ENCODE results near the gene DUSP3.
"Not testable (repeated sequence)": the region's sequence is repeated elsewhere in the genome, so short reads cannot be mapped to it uniquely, and the experiment has no call there.

The DUSP3 gene

DNA sequence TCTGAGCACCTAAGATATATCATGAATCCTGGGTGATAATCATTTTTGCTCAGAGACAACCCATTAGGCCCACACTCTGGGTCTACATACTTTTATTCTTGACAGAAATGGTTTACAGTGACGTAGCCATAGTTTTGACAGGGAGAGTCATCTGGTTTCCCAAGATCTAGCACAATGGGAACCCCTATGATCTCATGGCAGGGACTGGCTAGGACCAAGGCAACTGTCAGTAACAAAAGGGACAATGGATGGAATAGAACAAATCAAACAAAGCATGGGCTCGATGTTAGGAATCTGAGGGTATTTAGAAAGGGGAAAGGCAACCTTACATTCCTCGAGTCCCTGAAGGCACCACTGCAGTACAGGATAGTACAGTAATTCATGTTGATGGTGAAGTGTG is 22.0 kb upstream of the DUSP3 start:
- DNase-seq (ENCODE audit: low read depth in 2 of 2) = no peak

- DNase-seq (ENCODE audit: low read depth in 2 of 2) = no peak
These were observed 20.3 kb upstream of the DUSP3 start for GRCh38 chr17:43799047-43799446.

DNA sequence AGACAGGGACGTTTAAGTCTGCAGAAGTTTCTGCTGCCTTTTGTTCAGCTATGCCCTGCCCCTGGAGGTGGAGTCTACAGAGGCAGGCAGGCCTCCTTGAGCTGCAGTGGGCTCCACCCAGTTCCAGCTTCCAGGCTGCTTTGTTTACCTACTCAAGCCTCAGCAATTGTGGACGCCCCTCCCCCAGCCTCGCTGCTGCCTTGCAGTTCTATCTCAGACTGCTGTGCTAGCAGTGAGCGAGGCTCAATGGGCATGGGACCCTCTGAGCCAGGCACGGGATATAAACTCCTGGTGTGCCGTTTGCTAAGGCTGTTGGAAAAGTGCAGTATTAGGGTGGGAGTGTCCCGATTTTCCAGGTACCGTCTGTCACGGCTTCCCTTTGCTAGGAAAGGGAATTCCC is 19.2 kb upstream of the DUSP3 start:
- not testable (repeated sequence) for DNase-seq (ENCODE audit: low read depth in 2 of 2)

GRCh38 chr17:43792668-43793067 is 13.9 kb upstream of the DUSP3 start:
- DNase-seq (ENCODE audit: low read depth in 2 of 2) = not testable (repeated sequence)

GRCh38 chr17:43791589-43791988 is 12.8 kb upstream of the DUSP3 start:
- DNase-seq (ENCODE audit: low read depth in 2 of 2) = no peak

DNA sequence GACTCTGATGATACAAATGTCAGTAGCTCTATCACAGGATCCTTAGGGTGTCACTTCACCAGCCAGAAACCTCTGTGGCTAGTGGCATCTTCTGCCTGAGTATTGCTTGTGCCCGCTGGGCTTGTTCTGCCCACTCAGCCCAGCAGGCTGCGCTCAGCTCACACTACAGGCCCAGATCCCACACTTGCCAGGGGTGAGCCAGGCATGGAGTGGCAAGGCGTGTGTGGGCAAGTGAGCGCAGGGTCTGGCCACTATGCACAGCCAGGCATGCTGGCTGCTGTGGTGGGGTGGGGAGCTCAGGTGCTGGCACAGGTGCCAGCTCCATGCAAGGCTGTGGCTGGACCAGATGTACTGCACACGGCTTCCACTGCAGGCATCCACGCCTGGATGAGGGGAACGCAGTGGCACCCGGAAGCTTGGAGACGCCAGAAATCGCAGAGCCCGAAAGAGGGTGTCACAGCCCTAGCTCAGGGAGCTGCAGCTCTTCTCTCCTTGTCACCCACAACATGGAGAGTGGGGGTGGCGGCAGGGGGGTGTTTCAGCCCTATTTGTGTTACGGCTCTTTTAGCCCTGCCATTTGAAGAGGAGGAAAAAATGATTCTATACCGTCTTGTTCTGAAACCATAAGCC is 11.6 kb upstream of the DUSP3 start:
- DNase-seq (ENCODE audit: low read depth in 2 of 2) = no peak

GRCh38 chr17:43789482-43789881 is 10.7 kb upstream of the DUSP3 start:
- DNase-seq (ENCODE audit: low read depth in 2 of 2) = no peak

- no peak for DNase-seq (ENCODE audit: low read depth in 2 of 2)
These were observed 9.8 kb upstream of the DUSP3 start for GRCh38 chr17:43788540-43788939.

GRCh38 chr17:43787728-43788127 is 9.0 kb upstream of the DUSP3 start:
- no peak for DNase-seq (ENCODE audit: low read depth in 2 of 2)

GRCh38 chr17:43784628-43785101 is 5.9 kb upstream of the DUSP3 start:
- DNase-seq (ENCODE audit: low read depth in 2 of 2) = no peak

DNA sequence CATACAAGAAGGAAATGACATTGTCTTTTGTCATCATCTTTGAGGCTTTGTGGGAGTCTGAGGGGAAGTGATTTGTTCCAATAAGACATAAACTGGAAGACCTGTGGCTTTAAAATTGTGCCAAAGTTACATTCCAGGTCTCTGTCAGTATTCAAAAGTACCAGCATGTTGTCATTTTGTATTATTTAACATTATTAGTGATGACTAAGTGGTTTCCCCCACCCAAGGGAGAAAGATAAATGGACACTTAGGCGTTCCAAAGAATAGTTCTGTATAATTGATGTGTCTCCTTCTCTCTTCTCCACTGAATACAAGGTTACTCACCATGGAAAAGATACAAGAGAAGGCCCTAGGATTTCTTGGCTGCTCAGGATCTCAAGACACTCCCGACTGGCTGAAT is 5.3 kb upstream of the DUSP3 start:
- no peak for DNase-seq (ENCODE audit: low read depth in 2 of 2)

- no peak for DNase-seq (ENCODE audit: low read depth in 2 of 2)
These were observed 4.3 kb upstream of the DUSP3 start for GRCh38 chr17:43782913-43783680.

- DNase-seq (ENCODE audit: low read depth in 2 of 2) = no peak
These were observed 1.4 kb upstream of the DUSP3 start, which contains the start of gene CFAP97D1 for GRCh38 chr17:43780135-43780534. Gene CFAP97D1 (plus strand): TSS chr17:43780435. CDS start chr17:43780463, 28 bp downstream.

- DNase-seq (ENCODE audit: low read depth in 2 of 2) = no peak
These were observed 658 bp upstream of the DUSP3 start for GRCh38 chr17:43779145-43780125.

- no peak for DNase-seq (ENCODE audit: low read depth in 2 of 2)
These were observed 4.2 kb downstream of the DUSP3 start for GRCh38 chr17:43774304-43775250.

GRCh38 chr17:43772877-43773648 is 5.7 kb downstream of the DUSP3 start:
- DNase-seq (ENCODE audit: low read depth in 2 of 2) = no peak

- no peak for DNase-seq (ENCODE audit: low read depth in 2 of 2)
These were observed 7.3 kb downstream of the DUSP3 start for GRCh38 chr17:43771463-43771862.

GRCh38 chr17:43770957-43771356 is 7.8 kb downstream of the DUSP3 start:
- DNase-seq (ENCODE audit: low read depth in 2 of 2) = no peak

DNA sequence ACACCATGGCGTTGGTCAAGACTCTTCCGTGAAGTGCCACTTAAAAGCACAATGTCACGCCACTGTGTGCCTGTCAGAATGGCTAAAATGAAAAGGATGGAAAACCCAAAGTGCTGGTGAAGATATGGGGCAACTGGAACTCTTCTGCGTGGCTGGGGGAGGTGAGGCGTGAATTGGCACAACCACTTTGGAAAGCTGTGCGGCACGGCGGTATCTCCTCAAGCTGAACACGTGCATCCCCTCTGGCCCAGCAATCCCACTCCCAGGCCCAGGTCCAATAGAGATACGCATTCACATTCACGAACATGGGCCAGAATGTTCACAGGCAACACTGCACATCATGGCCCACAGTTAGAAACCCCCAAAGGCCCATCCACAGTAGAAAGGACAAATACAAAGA is 8.9 kb downstream of the DUSP3 start:
- DNase-seq (ENCODE audit: low read depth in 2 of 2) = no peak

DNA sequence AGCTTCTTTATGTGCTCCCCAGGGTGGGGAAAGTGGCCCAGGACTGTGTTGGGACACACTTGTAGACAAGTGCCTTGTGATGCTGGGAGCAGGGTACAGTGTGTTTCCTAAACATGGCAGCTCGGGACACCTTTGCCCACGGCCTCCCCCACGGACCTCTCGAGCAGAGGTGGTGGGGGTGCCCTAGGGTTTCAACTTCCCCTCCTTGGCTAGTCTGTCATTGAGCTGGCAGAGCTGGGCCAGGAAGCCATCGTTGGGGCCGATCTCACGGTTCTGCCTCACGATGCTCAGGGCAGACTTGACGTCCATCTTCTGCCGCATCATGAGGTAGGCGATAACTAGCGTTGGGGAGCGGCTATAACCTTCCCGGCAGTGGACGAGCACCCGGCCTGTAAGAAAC is 9.4 kb downstream of the DUSP3 start:
- no peak for DNase-seq (ENCODE audit: low read depth in 2 of 2)
